Activated CD8-positive, alpha-beta T cell treated with anti-CD3 and anti-CD28 coated beads, Interleukin-2, amount 10 ng/mL, durations not matched to agents 7 days and 5 days (primary cell): Measurements from ENCODE around the gene SHFL. TPM values are rescaled to one million over a fixed set of nuclear protein-coding genes. Genes with fewer than 3 reads are reported as not detected.

Source experiments
- ATAC-seq: fragments of 150-1000 bp; cut with Tn5 transposase; one replicate; pipeline ENCODE4 v1.10.0; 2021; ENCODE audit warnings: moderate library complexity
- CTCF ChIA-PET: fragments of 350-600 bp; sonication (Branson Sonifier 250); formaldehyde crosslinking; loops from one replicate; lab custom pipeline; 2021; ENCODE audit warnings: antibody characterized with exemption; lab: Charles Lee
- POLR2A ChIA-PET: fragments of 350-600 bp; sonication (Branson Sonifier 250); formaldehyde crosslinking; loops from one replicate; lab custom pipeline; 2021; ENCODE audit warnings: antibody characterized with exemption; lab: Charles Lee
- DNase-seq: peaks from one replicate; pipeline ENCODE4 v3.0.0-alpha.2; 2020
- H3K27ac Mint-ChIP-seq: one replicate; pipeline ENCODE4 v1.8.0; 2021; ENCODE audit warnings: mild to moderate bottlenecking, mixed read lengths
- H3K27me3 Mint-ChIP-seq: one replicate; pipeline ENCODE4 v1.8.0; 2021; ENCODE audit warnings: low read depth, mixed read lengths
- H3K36me3 Mint-ChIP-seq: one replicate; pipeline ENCODE4 v1.8.0; 2021; ENCODE audit warnings: low read depth, mixed read lengths
- H3K4me1 Mint-ChIP-seq: one replicate; pipeline ENCODE4 v1.8.0; 2021; ENCODE audit warnings: low read depth, mixed read lengths
- H3K4me3 Mint-ChIP-seq: one replicate; pipeline ENCODE4 v1.8.0; 2021; ENCODE audit warnings: mild to moderate bottlenecking, mixed read lengths
- H3K9me3 Mint-ChIP-seq: one replicate; pipeline ENCODE4 v1.8.0; 2022; ENCODE audit warnings: mixed read lengths; ENCODE audit not compliant: insufficient read depth
- microRNA-seq: library from miRNA; unstranded; fragments of <30 nt; microRNA quantifications from one replicate; pipeline ENCODE4 v1.2.0, GENCODE V29; 2022
- total RNA-seq, 2 experiments: library from RNA; stranded (reverse); gene quantifications; one replicate each; pipeline ENCODE4 v1.2.3, GENCODE V29; 2021

SHFL gene
- total RNA-seq, 2 experiments from 2014 or later: 81.2 to 89.5 TPM

DNA sequence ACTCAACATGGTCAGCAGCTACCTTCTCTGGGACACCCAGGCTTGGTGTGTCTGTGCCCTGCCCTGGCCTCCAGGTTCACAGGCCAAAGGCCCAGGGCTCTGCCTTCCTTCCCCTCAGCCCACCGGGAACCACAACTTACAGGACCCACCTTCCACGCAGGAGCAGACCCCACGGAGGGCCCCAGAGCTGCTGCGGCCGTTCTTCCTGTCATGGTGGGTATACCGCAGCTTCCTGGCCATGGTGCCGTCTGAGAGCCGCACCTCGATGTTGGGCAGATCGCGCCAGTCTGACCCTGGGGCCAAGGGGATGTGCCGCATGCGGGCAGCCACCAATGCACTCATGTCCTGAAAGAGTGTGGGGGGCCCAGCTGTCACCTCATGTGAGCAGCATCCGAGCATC, 50.8 kb downstream of the SHFL start:
- Mint-ChIP-seq H3K4me3 (no peak overlapping the region), H3K27ac (peak overlapping the region; percentile 46), H3K27me3 (no peaks in the 10 kb centered on the region), H3K36me3 (peaks cover 72% of the 10 kb centered on the region), H3K9me3 (no peaks in the 10 kb centered on the region), H3K4me1 (peaks cover 6% of the 10 kb centered on the region)
- no peak for DNase-seq
- CTCF ChIA-PET: no interaction called here
- no peak for ATAC-seq
- POLR2A ChIA-PET: no interaction called here

- ChIA-PET CTCF (no interaction called here), POLR2A (interaction anchor here (1.3 kb wide), 1 partner anchor 56 kb away, joined by 5 read pairs; no protein-coding TSS in a partner anchor)
- no peaks in the 10 kb centered on the region for H3K27me3 Mint-ChIP-seq
- peaks cover 16% of the 10 kb centered on the region for H3K4me1 Mint-ChIP-seq
- H3K27ac Mint-ChIP-seq: no peak overlapping the region
- DNase-seq: no peak
- peaks cover 77% of the 10 kb centered on the region for H3K36me3 Mint-ChIP-seq
- H3K4me3 Mint-ChIP-seq: no peak overlapping the region
- ATAC-seq: no peak
- H3K9me3 Mint-ChIP-seq: no peaks in the 10 kb centered on the region
These were observed 51.9 kb downstream of the SHFL start for GRCh38 chr19:10137751-10138682.

DNA sequence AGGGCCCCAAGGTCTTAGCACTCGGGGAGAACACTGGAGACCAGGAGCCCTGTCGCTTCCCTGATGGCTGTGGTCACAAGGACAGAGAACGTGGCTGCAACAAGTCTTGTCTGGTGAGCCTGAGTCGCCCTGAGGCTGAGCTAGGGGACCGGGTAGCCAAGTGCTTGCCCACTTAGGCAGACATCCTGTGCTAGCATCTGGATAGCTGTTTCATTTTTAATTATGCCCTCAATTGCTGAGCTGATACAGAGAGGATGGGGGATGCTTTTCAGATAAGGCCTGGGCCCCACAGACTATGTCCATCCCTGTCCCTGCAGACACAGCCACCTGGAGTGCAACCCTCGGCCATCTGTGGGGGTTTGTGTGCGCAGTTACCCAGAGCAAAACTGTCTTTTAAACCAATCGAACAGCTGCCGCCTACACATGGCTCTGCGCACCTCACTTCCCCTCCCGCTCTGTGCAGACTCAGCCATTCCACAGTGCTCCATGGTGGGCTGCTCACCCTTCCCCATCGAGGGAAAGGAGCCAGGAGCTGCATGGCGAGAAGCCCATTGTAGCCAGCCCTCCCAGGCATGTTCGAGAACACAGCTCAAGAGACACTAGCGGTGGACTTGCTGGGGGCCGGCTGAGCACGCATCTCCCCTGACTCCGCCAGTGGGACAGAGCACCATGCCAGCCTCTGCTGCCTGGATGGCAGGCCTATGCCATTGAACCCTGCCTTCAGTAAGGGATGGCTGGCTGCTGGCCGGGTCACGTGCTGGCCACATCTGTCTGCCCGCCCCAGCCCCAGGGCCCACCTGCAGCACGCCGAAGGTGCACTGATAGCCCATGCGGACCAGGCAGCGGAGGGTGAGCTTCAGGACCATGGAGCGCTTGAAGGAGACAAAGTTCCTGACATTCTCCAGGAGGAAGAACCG, 53.0 kb downstream of the SHFL start:
- Mint-ChIP-seq H3K27me3 (no peaks in the 10 kb centered on the region), H3K36me3 (peaks cover 75% of the 10 kb centered on the region), H3K4me3 (no peak overlapping the region), H3K4me1 (peaks cover 26% of the 10 kb centered on the region), H3K27ac (no peak overlapping the region), H3K9me3 (no peaks in the 10 kb centered on the region)
- ChIA-PET CTCF (no interaction called here), POLR2A (interaction anchor here (1.0 to 1.3 kb wide), 2 partner anchors 10 to 55 kb away, joined by 3 to 5 read pairs; no protein-coding TSS in a partner anchor)
- ATAC-seq (no peak), DNase-seq (no peak)

- Mint-ChIP-seq H3K9me3 (no peaks in the 10 kb centered on the region), H3K4me1 (peaks cover 32% of the 10 kb centered on the region), H3K27ac (no peak overlapping the region), H3K36me3 (peaks cover 79% of the 10 kb centered on the region), H3K27me3 (no peaks in the 10 kb centered on the region), H3K4me3 (no peak overlapping the region)
- DNase-seq (no peak), ATAC-seq (no peak)
- ChIA-PET CTCF (no interaction called here), POLR2A (interaction anchor here (1.0 kb wide), 1 partner anchor 11 kb away, joined by 3 read pairs; no protein-coding TSS in a partner anchor)
These were observed 53.8 kb downstream of the SHFL start for GRCh38 chr19:10139952-10140351.

GRCh38 chr19:10141479-10141878, 55.4 kb downstream of the SHFL start:
- POLR2A ChIA-PET: interaction anchor here (0.6 to 2.4 kb wide), 2 partner anchors 8 to 42 kb away, joined by 3 to 9 read pairs; no protein-coding TSS in a partner anchor
- H3K4me1 Mint-ChIP-seq: peaks cover 47% of the 10 kb centered on the region
- ATAC-seq: no peak

DNA sequence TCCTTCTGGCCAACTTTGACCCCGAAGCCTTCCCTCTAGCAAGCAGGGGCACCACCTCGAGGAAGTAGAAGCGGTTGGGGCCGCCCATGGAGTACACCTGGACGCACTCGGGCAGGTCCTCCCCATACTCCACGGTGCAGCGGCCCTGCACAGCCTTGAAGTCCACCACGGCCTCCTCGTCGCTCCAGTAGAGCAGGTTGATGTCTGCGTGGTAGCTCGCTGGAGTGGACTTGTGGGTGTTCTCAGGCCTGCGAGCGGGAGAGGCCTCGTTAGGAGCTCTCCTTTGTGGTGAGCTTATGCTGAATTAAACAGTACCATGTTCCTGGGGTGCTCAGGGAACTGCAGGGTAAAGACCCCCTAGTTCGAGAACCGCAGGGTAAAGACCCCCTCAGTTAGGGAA, 55.9 kb downstream of the SHFL start:
- DNase-seq (no peak), ATAC-seq (no peak)
- Mint-ChIP-seq H3K4me3 (no peak overlapping the region), H3K36me3 (peaks cover 87% of the 10 kb centered on the region), H3K9me3 (no peaks in the 10 kb centered on the region), H3K27ac (peak overlapping the region; percentile 90), H3K27me3 (no peaks in the 10 kb centered on the region), H3K4me1 (peaks cover 49% of the 10 kb centered on the region)
- CTCF ChIA-PET: interaction anchor here (1.6 to 2.9 kb wide), 4 partner anchors 17 to 108 kb away, joined by 4 to 17 read pairs (median 6); partner anchors contain the start of gene PPAN
- POLR2A ChIA-PET: interaction anchor here (0.9 to 2.4 kb wide), 5 partner anchors 9 to 53 kb away, joined by 3 to 9 read pairs (median 4); partner anchors contain the start of gene DNMT1

More at GRCh38 chr19:10141479-10141878, 55.4 kb downstream of the SHFL start:
- Mint-ChIP-seq H3K27me3 (no peaks in the 10 kb centered on the region), H3K9me3 (no peaks in the 10 kb centered on the region), H3K27ac (peak overlapping the region; percentile 90), H3K36me3 (peaks cover 85% of the 10 kb centered on the region), H3K4me3 (no peak overlapping the region)
- DNase-seq: no peak
- CTCF ChIA-PET: interaction anchor here (2.7 to 2.9 kb wide), 2 partner anchors 43 to 109 kb away, joined by 7 to 17 read pairs; no protein-coding TSS in a partner anchor

Small RNA genes within 50 kb of the gene (microRNA-seq; reads per million reads assigned to microRNA genes)
- gene MIR5589: not detected

Other genes with a start within 250 kb of the SHFL start
- 1 to 10 TPM; 9.2 to 9.9 TPM for gene OLFM2, start 149.8 kb upstream of the SHFL start, total RNA-seq
- under 1 TPM; 0.13 to 0.18 TPM for gene COL5A3, start 75.8 kb upstream of the SHFL start, total RNA-seq
- gene RDH8, start 72.8 kb upstream of the SHFL start, total RNA-seq: not detected
- 1 to 10 TPM; 3.7 to 3.9 TPM for gene ANGPTL6, start 16.4 kb downstream of the SHFL start, total RNA-seq
- 100 to 1,000 TPM; 107 to 121 TPM for gene PPAN, start 20.0 kb downstream of the SHFL start, total RNA-seq
- gene P2RY11, start 25.4 kb downstream of the SHFL start, total RNA-seq: 10 to 100 TPM; 50.4 to 53.6 TPM
- gene EIF3G, start 33.6 kb downstream of the SHFL start, total RNA-seq: 100 to 1,000 TPM; 229 to 241 TPM
- gene DNMT1, start 108.6 kb downstream of the SHFL start, total RNA-seq: 100 to 1,000 TPM; 408 to 412 TPM
- 1 to 10 TPM; 3.5 to 3.8 TPM for gene S1PR2, start 145.0 kb downstream of the SHFL start, total RNA-seq
- gene MRPL4, start 165.9 kb downstream of the SHFL start, total RNA-seq: 10 to 100 TPM; 85.9 to 87.0 TPM
- 10 to 100 TPM; 10.7 to 11.1 TPM for gene ICAM1, start 184.8 kb downstream of the SHFL start, total RNA-seq
- gene ICAM4, start 200.6 kb downstream of the SHFL start, total RNA-seq: 1 to 10 TPM in 1 of 2 experiments, under 1 TPM in 1; 0.99 to 1.1 TPM
- under 1 TPM; 0.29 to 0.57 TPM for gene ICAM5, start 203.6 kb downstream of the SHFL start, total RNA-seq
- gene ZGLP1, start 223.5 kb downstream of the SHFL start, total RNA-seq: 1 to 10 TPM; 3.4 to 3.8 TPM
- 1 to 10 TPM; 8.2 to 9.4 TPM for gene FDX2, start 229.7 kb downstream of the SHFL start, total RNA-seq
- gene RAVER1, start 247.2 kb downstream of the SHFL start, total RNA-seq: 10 to 100 TPM; 79.8 to 91.7 TPM